CD14-positive monocyte (primary cell): ENCODE data around the gene TLE7. TPM values are rescaled to one million over a fixed set of nuclear protein-coding genes. Genes with fewer than 3 reads are reported as not detected.

Experiments
- DNase-seq, 3 donors: peaks; one replicate each; pipeline ENCODE4 v3.0.0-alpha.2; 2011 to 2022
- H2AFZ ChIP-seq: 2 replicates; pipeline ENCODE4 v1.6.0; 2012; ENCODE audit warnings: mild to moderate bottlenecking, low read depth, low read length, inconsistent platforms; ENCODE audit not compliant: insufficient read depth, poor library complexity, severe bottlenecking
- H3K27ac ChIP-seq, 2 donors: 1 replicate in 1 of 2; 2 replicates in 1 of 2; pipeline ENCODE4 v1.5.1; 2012 to 2013; ENCODE audit warnings: low read length in 2 of 2, control low read depth in 1 of 2, inconsistent platforms in 1 of 2, low read depth in 1 of 2, mild to moderate bottlenecking in 1 of 2
- H3K27me3 ChIP-seq, 2 donors: one replicate each; pipeline versions ENCODE4 v1.6.0 to v1.6.1; 2011 to 2013; ENCODE audit warnings: low read length in 2 of 2; ENCODE audit not compliant: control insufficient read depth in 2 of 2, insufficient read depth in 2 of 2
- H3K36me3 ChIP-seq, 2 donors: replicated peaks in 1 of 2; 1 replicate in 1 of 2; 2 replicates in 1 of 2; pipeline versions ENCODE4 v1.5.1 to v1.6.1; 2012 to 2013; ENCODE audit warnings: low read length in 2 of 2, control low read depth in 1 of 2, inconsistent platforms in 1 of 2, mild to moderate bottlenecking in 1 of 2; ENCODE audit not compliant: insufficient read depth in 2 of 2, control insufficient read depth in 1 of 2
- H3K4me1 ChIP-seq, 2 donors: 1 replicate in 1 of 2; 2 replicates in 1 of 2; pipeline versions ENCODE4 v1.5.1 to v1.6.1; 2012 to 2013; ENCODE audit warnings: low read length in 2 of 2, control low read depth in 1 of 2, inconsistent platforms in 1 of 2, mild to moderate bottlenecking in 1 of 2, moderate library complexity in 1 of 2; ENCODE audit not compliant: insufficient read depth in 2 of 2, control insufficient read depth in 1 of 2
- H3K4me2 ChIP-seq: replicated peaks from 2 replicates; pipeline ENCODE3; 2012; ENCODE audit warnings: low read length, moderate library complexity, mild to moderate bottlenecking; ENCODE audit not compliant: poor library complexity, severe bottlenecking; ENCODE audit errors: extremely low read depth
- H3K4me3 ChIP-seq, 3 experiments: fragments of 200-600 bp in 1 of 3; sonication (generic) in 1 of 3; replicated peaks in 1 of 3; 1 replicate in 2 of 3; 2 replicates in 1 of 3; pipeline ENCODE4 v1.5.1; 2011 to 2013; ENCODE audit warnings: low read length in 3 of 3, mild to moderate bottlenecking in 3 of 3, control low read depth in 2 of 3, low read depth in 2 of 3, inconsistent platforms in 1 of 3, moderate library complexity in 1 of 3
- H3K79me2 ChIP-seq: 2 replicates; pipeline ENCODE4 v1.6.0; 2012; ENCODE audit warnings: mild to moderate bottlenecking, control low read depth, inconsistent platforms, low read length, moderate library complexity; ENCODE audit not compliant: insufficient read depth
- H3K9ac ChIP-seq: 2 replicates; pipeline ENCODE4 v1.6.0; 2017; ENCODE audit warnings: low read length, mild to moderate bottlenecking; ENCODE audit not compliant: insufficient read depth, poor library complexity, severe bottlenecking
- H3K9me3 ChIP-seq, 2 donors: replicated peaks in 1 of 2; 1 replicate in 1 of 2; 2 replicates in 1 of 2; pipeline versions ENCODE4 v1.5.1 to v1.6.1; 2012 to 2013; ENCODE audit warnings: low read length in 2 of 2, control low read depth in 1 of 2; ENCODE audit not compliant: control insufficient read depth in 1 of 2, insufficient read depth in 1 of 2
- H4K20me1 ChIP-seq: 2 replicates; pipeline ENCODE4 v1.6.0; 2012; ENCODE audit warnings: mild to moderate bottlenecking, low read length, control low read depth, moderate library complexity; ENCODE audit not compliant: insufficient read depth
- H3K27ac Mint-ChIP-seq, 7 donors: one replicate each; pipeline ENCODE4 v1.8.0; 2020; ENCODE audit warnings: mild to moderate bottlenecking in 7 of 7, mixed read lengths in 7 of 7, moderate library complexity in 6 of 7, inconsistent platforms in 2 of 7
- H3K27me3 Mint-ChIP-seq, 3 donors: one replicate each; pipeline ENCODE4 v1.8.0; 2021 to 2022; ENCODE audit warnings: low read depth in 3 of 3, mild to moderate bottlenecking in 3 of 3, mixed read lengths in 3 of 3, moderate library complexity in 3 of 3, inconsistent platforms in 1 of 3
- H3K36me3 Mint-ChIP-seq, 2 donors: one replicate each; pipeline ENCODE4 v1.8.0; 2020; ENCODE audit warnings: mixed read lengths in 2 of 2, inconsistent platforms in 1 of 2, mild to moderate bottlenecking in 1 of 2
- H3K4me1 Mint-ChIP-seq: one replicate; pipeline ENCODE4 v1.8.0; 2020; ENCODE audit warnings: mild to moderate bottlenecking, mixed read lengths
- H3K4me3 Mint-ChIP-seq, 2 donors: one replicate each; pipeline ENCODE4 v1.8.0; 2020; ENCODE audit warnings: mild to moderate bottlenecking in 2 of 2, mixed read lengths in 2 of 2, moderate library complexity in 1 of 2
- H3K9me3 Mint-ChIP-seq, 7 donors: one replicate each; pipeline ENCODE4 v1.8.0; 2020 to 2022; ENCODE audit warnings: mixed read lengths in 7 of 7, mild to moderate bottlenecking in 6 of 7, moderate library complexity in 6 of 7, inconsistent platforms in 2 of 7
- WGBS: methylation state at CpG from one replicate; pipeline ENCODE4 v1.1.5; 2013; ENCODE audit warnings: missing lambda C conversion rate; ENCODE audit not compliant: insufficient coverage; 5-methylcytosine and 5-hydroxymethylcytosine counted together
- intact Hi-C, 2 donors: fragments of 100-400 bp; cut with micrococcal nuclease; formaldehyde crosslinking; loops; one replicate each; pipeline versions ENCODE4 v1.15.0 to v1.15.1; 2023
- polyA plus RNA-seq, 3 donors: library from polyadenylated mRNA; depleted of rRNA in 1 of 3; unstranded in 2 of 3; stranded (reverse) in 1 of 3; fragments of 300-500 nt in 2 of 3; fragments of >200 nt in 1 of 3; fragmentation: Illumina TruSeq in 2 of 3; gene quantifications; 1 replicate in 2 of 3; 2 replicates in 1 of 3; pipeline ENCODE4 v1.2.3, GENCODE V29; 2012 to 2021
- TF ChIP-seq, protein P1 (sequence below): fragments of 200-600 bp; IDR thresholded peaks from one replicate; pipeline ENCODE4 v1.8.0; 2022; ENCODE audit warnings: antibody characterized with exemption, mild to moderate bottlenecking

TLE7 gene
- polyA plus RNA-seq, 3 donors = not detected

DNA sequence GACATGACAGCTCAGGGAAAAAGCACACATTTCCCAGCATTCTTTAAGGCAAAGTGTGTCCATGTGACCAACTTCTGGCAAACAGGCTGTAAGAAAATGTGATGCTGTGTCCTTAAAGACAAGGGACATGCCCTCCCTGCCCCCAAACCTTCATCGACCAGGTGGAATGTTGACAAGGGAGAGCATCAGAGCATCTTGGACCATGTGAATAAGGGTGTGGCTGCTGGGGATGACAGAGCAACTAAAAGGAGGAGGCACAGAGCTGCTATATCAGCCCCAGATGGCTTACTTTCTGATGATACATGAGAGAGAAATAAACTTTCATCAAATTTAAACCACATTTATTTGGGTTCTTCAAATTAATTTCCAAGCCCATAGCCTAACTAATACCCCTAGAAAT is 22.4 kb upstream of the TLE7 start:
- no peak overlapping the region for H3K4me3 ChIP-seq
- Mint-ChIP-seq H3K4me1 (peaks cover 20% of the 10 kb centered on the region), H3K4me3 (no peak overlapping the region), H3K27me3 (peaks cover 0 to 4% (median 0%) of the 10 kb centered on the region in 3 donors), H3K27ac (no peak overlapping the region), H3K9me3 (peaks cover 0 to 2% (median 1%) of the 10 kb centered on the region in 7 donors), H3K36me3 (no peaks in the 10 kb centered on the region)
- intact Hi-C loops = no loop called here
- no peaks in the 10 kb centered on the region for H3K9me3 ChIP-seq
- no peaks in the 10 kb centered on the region for H3K27me3 ChIP-seq
- H3K9ac ChIP-seq = no peak overlapping the region
- WGBS = no CpG with 5 or more reads among the region's 1 CpG
- no peak for DNase-seq
- no peak overlapping the region for H3K27ac ChIP-seq
- TF ChIP-seq, protein P1, sequence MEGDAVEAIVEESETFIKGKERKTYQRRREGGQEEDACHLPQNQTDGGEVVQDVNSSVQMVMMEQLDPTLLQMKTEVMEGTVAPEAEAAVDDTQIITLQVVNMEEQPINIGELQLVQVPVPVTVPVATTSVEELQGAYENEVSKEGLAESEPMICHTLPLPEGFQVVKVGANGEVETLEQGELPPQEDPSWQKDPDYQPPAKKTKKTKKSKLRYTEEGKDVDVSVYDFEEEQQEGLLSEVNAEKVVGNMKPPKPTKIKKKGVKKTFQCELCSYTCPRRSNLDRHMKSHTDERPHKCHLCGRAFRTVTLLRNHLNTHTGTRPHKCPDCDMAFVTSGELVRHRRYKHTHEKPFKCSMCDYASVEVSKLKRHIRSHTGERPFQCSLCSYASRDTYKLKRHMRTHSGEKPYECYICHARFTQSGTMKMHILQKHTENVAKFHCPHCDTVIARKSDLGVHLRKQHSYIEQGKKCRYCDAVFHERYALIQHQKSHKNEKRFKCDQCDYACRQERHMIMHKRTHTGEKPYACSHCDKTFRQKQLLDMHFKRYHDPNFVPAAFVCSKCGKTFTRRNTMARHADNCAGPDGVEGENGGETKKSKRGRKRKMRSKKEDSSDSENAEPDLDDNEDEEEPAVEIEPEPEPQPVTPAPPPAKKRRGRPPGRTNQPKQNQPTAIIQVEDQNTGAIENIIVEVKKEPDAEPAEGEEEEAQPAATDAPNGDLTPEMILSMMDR = no peak
- no peak overlapping the region for H2AFZ ChIP-seq
- no peaks in the 10 kb centered on the region for H4K20me1 ChIP-seq
- no peak overlapping the region for H3K4me2 ChIP-seq
- H3K36me3 ChIP-seq = no peaks in the 10 kb centered on the region
- peaks cover 13 to 15% of the 10 kb centered on the region in 2 donors for H3K4me1 ChIP-seq
- peaks cover 3% of the 10 kb centered on the region for H3K79me2 ChIP-seq

DNA sequence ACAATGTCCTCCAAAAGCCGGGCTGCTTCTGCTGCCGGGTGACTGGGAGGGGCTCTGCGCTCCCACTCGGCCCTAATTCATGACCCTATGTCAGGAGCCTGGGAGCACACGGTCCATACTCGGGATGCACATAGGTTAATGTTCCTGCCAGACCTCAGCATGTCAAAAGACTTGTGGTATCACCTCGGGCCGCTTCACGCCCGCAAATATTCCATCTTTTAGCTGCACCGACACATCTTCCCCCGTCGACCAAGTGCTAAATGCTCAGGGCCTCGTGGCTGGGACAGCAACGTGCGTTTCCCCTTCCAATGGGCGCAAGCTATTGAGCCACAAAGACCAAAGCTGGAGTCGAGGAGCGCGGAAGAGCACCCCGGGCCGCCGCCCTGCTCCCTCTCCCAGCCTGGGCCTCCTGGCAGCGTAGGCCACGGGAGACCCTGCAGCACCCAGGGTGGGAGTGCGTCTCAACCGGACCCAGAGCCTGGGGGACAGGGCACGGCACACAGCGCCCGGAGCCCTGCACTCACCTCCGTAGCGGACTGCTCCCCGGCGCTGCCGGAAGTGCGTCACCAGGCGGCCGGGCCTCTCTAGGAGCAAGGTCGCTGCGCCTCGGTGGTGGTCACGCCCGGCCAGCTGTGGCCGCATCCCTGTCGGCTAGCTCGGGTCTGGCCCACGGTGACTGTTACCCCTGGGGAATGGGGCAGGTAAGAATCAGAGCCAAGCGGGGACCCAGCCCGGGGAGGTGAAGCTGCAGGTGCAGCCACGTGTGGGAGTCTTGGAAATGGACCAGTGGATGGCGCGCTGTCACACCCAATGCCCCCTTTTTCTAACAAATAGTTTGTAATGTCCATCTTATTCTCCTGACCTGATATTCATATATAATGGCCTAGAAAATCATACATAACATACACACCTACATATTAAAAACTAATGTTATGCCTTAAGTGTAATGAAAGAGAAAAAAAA is 20.1 kb upstream of the TLE7 start, which contains the start of gene ZNF23:
TSS of gene ZNF23 (minus strand) at position 562 of the 963 bp plus-strand sequence. CDS start 5,451 bp downstream, outside the sequence.
- no peaks in the 10 kb centered on the region for H3K9me3 ChIP-seq
- peak within 1 kb of the TSS; percentile 87 to 95 for H3K4me3 Mint-ChIP-seq
- H3K36me3 Mint-ChIP-seq = peaks cover 0 to 4% of the 10 kb centered on the region in 2 donors
- H3K36me3 ChIP-seq = no peaks in the 10 kb centered on the region
- no peaks in the 10 kb centered on the region for H3K27me3 ChIP-seq
- H3K9ac ChIP-seq = peak within 1 kb of the TSS; percentile 64
- peak within 1 kb of the TSS; percentile 98 for H2AFZ ChIP-seq
- TF ChIP-seq, protein P1 = no peak
- peaks cover 3% of the 10 kb centered on the region for H3K79me2 ChIP-seq
- peaks cover 13 to 15% of the 10 kb centered on the region in 2 donors for H3K4me1 ChIP-seq
- intact Hi-C loops = loop anchor here in 1 of 2 donors (2.0 kb wide), 1 partner anchor 23 kb away; no protein-coding TSS in a partner anchor
- H3K4me1 Mint-ChIP-seq = peaks cover 20% of the 10 kb centered on the region
- H3K27ac Mint-ChIP-seq = peak within 1 kb of the TSS; percentile 80 to 89 (median 86)
- under 1% methylated on average over 47 of the region's 52 CpGs for WGBS
- H4K20me1 ChIP-seq = no peaks in the 10 kb centered on the region
- peak within 1 kb of the TSS; percentile 83 to 89 (median 83) for H3K4me3 ChIP-seq
- peaks cover 0 to 4% (median 0%) of the 10 kb centered on the region in 3 donors for H3K27me3 Mint-ChIP-seq
- peak; percentile 74 to 80 (median 75) for DNase-seq
- peak within 1 kb of the TSS; percentile 59 to 86 for H3K27ac ChIP-seq
- peaks cover 0 to 3% (median 2%) of the 10 kb centered on the region in 7 donors for H3K9me3 Mint-ChIP-seq
- peak within 1 kb of the TSS; percentile 88 for H3K4me2 ChIP-seq
